Chondrocyte (in vitro differentiated cells): ENCODE data around the gene C9orf85. TPM values are rescaled to one million over a fixed set of nuclear protein-coding genes. Genes with fewer than 3 reads are reported as not detected.

Source experiments
- DNase-seq: peaks from one replicate; pipeline ENCODE4 v3.0.0; 2021; ENCODE audit warnings: mixed read lengths, low spot score
- H3K27ac Mint-ChIP-seq: one replicate; pipeline ENCODE4 v1.8.0; 2021; ENCODE audit warnings: mild to moderate bottlenecking, moderate library complexity, mixed read lengths; ENCODE audit not compliant: unreplicated experiment
- H3K27me3 Mint-ChIP-seq: 2 replicates; pipeline ENCODE4 v1.8.0; 2021; ENCODE audit warnings: low read depth, mixed read lengths
- H3K36me3 Mint-ChIP-seq: 2 replicates; pipeline ENCODE4 v1.8.0; 2021; ENCODE audit warnings: low read depth, mixed read lengths
- H3K4me1 Mint-ChIP-seq: 2 replicates; pipeline ENCODE4 v1.8.0; 2021; ENCODE audit warnings: low read depth, mild to moderate bottlenecking, mixed read lengths
- H3K4me3 Mint-ChIP-seq: one replicate; pipeline ENCODE4 v1.8.0; 2021; ENCODE audit warnings: mild to moderate bottlenecking, moderate library complexity, mixed read lengths; ENCODE audit not compliant: unreplicated experiment
- H3K9me3 Mint-ChIP-seq: 2 replicates; pipeline ENCODE4 v1.8.0; 2021; ENCODE audit warnings: low read depth, mixed read lengths
- CTCF ChIP-seq: fragments of 200-600 bp; sonication (generic); IDR thresholded peaks from 2 replicates; pipeline ENCODE4 v1.5.0; 2021; ENCODE audit warnings: antibody characterized with exemption, mild to moderate bottlenecking, moderate library complexity
- total RNA-seq: library from RNA; stranded (reverse); gene quantifications from 3 replicates; pipeline ENCODE4 v1.2.1, GENCODE V29; 2021

The C9orf85 gene
- total RNA-seq, 1 donor from 2014 or later: 8.5 TPM

GRCh38 chr9:71916834-71917534 lies 5.5 kb downstream of the C9orf85 start:
- H3K4me1 Mint-ChIP-seq: peaks cover 41% of the 10 kb centered on the region
- no peaks in the 10 kb centered on the region for H3K9me3 Mint-ChIP-seq
- no peak overlapping the region for H3K4me3 Mint-ChIP-seq
- no peak for DNase-seq
- H3K27me3 Mint-ChIP-seq: no peaks in the 10 kb centered on the region
- H3K27ac Mint-ChIP-seq: no peak overlapping the region
- no peak for TF ChIP-seq CTCF
- H3K36me3 Mint-ChIP-seq: no peaks in the 10 kb centered on the region

- H3K27ac Mint-ChIP-seq: no peak overlapping the region
- DNase-seq: no peak
- no peak for TF ChIP-seq CTCF
- H3K4me1 Mint-ChIP-seq: peaks cover 26% of the 10 kb centered on the region
- H3K4me3 Mint-ChIP-seq: no peak overlapping the region
- H3K27me3 Mint-ChIP-seq: no peaks in the 10 kb centered on the region
- H3K36me3 Mint-ChIP-seq: peaks cover 3% of the 10 kb centered on the region
- no peaks in the 10 kb centered on the region for H3K9me3 Mint-ChIP-seq
Observed at GRCh38 chr9:71918419-71918818, 7.0 kb downstream of the C9orf85 start.

- no peak overlapping the region for H3K4me3 Mint-ChIP-seq
- TF ChIP-seq CTCF: no peak
Observed at GRCh38 chr9:71920456-71921189, 9.2 kb downstream of the C9orf85 start.

GRCh38 chr9:71921190-71921814 lies 9.9 kb downstream of the C9orf85 start:
- Mint-ChIP-seq H3K4me1 (peaks cover 27% of the 10 kb centered on the region), H3K27me3 (no peaks in the 10 kb centered on the region), H3K9me3 (no peaks in the 10 kb centered on the region), H3K36me3 (peaks cover 3% of the 10 kb centered on the region), H3K4me3 (no peak overlapping the region), H3K27ac (no peak overlapping the region)
- TF ChIP-seq CTCF: no peak
- DNase-seq: no peak

More at GRCh38 chr9:71920456-71921189, 9.2 kb downstream of the C9orf85 start:
- no peak for DNase-seq
- peaks cover 27% of the 10 kb centered on the region for H3K4me1 Mint-ChIP-seq
- H3K36me3 Mint-ChIP-seq: peaks cover 3% of the 10 kb centered on the region
- H3K27me3 Mint-ChIP-seq: no peaks in the 10 kb centered on the region
- no peaks in the 10 kb centered on the region for H3K9me3 Mint-ChIP-seq
- H3K27ac Mint-ChIP-seq: no peak overlapping the region

- DNase-seq: no peak
- peaks cover 3% of the 10 kb centered on the region for H3K36me3 Mint-ChIP-seq
- no peaks in the 10 kb centered on the region for H3K9me3 Mint-ChIP-seq
- TF ChIP-seq CTCF: no peak
- H3K4me1 Mint-ChIP-seq: peaks cover 34% of the 10 kb centered on the region
- H3K4me3 Mint-ChIP-seq: no peak overlapping the region
- no peaks in the 10 kb centered on the region for H3K27me3 Mint-ChIP-seq
- no peak overlapping the region for H3K27ac Mint-ChIP-seq
Observed at GRCh38 chr9:71924576-71924975, 13.1 kb downstream of the C9orf85 start.
